HCT116 (cell line): ENCODE measurements around the gene ALK. TPM values are rescaled to one million over a fixed set of nuclear protein-coding genes. Genes with fewer than 3 reads are reported as not detected.

Experiments
- ATAC-seq: fragments of 200-7000 bp; cut with Tn5 transposase; 2 replicates; pipeline ENCODE4 v1.9.1; 2020; ENCODE audit warnings: mild to moderate bottlenecking, moderate library complexity
- BruUV-seq: library from RNA; stranded (reverse); fragments of 400-500 nt; replicated peaks from 2 replicates; lab custom pipeline; 2021; lab: Mats Ljungman, UMichigan
- CTCF ChIA-PET: fragments of 300-600 bp; sonication (Branson Sonifier 250); formaldehyde crosslinking; loops from one replicate; lab custom pipeline; 2021; ENCODE audit warnings: antibody characterized with exemption; lab: Charles Lee
- POLR2A ChIA-PET: fragments of 300-600, 350-600 bp; sonication (Branson Sonifier 250); formaldehyde crosslinking; loops from one replicate; lab custom pipeline; 2021; ENCODE audit warnings: antibody characterized with exemption; lab: Charles Lee
- RAD21 ChIA-PET, 2 experiments: fragments of 300-600 bp; sonication (Branson Sonifier 250); formaldehyde crosslinking; loops; one replicate each; lab custom pipeline; 2023; ENCODE audit warnings: low total read pairs in 2 of 2; ENCODE audit not compliant: uncharacterized antibody in 2 of 2, unreplicated experiment in 2 of 2, low non-redundant PET in 1 of 2; lab: Charles Lee
- DNase-seq: peaks from one replicate; pipeline ENCODE4 v3.0.0-alpha.2; 2010; ENCODE audit warnings: low read depth, low spot score
- H2AFZ ChIP-seq: fragments of 200-600 bp; shearing (Covaris generic), sonication (generic); 2 replicates; pipeline ENCODE4 v1.6.1; 2017; ENCODE audit warnings: low read depth, mixed run types, mixed read lengths, antibody characterized with exemption, low read length; ENCODE audit not compliant: poor library complexity, severe bottlenecking
- H3K27ac ChIP-seq: 2 replicates; pipeline ENCODE4 v1.5.1; 2012; ENCODE audit warnings: low read depth, low read length
- H3K27me3 ChIP-seq: fragments of 200-600 bp; sonication (generic); 2 replicates; pipeline ENCODE4 v1.6.1; 2016; ENCODE audit warnings: mixed run types, low read length, mixed read lengths; ENCODE audit not compliant: insufficient read depth
- H3K36me3 ChIP-seq, 2 experiments: fragments of 200-500 bp in 1 of 2; fragments of 200-600 bp in 1 of 2; sonication (Bioruptor generic) in 1 of 2; sonication (generic) in 1 of 2; 2 replicates each; pipeline versions ENCODE4 v1.5.1 to v1.6.1; 2014 to 2016; ENCODE audit warnings: low read length in 2 of 2, inconsistent platforms in 1 of 2, mixed read lengths in 1 of 2, mixed run types in 1 of 2; ENCODE audit not compliant: insufficient read depth in 2 of 2, control insufficient read depth in 1 of 2
- H3K4me1 ChIP-seq, 2 experiments: fragments of 200-600 bp in 1 of 2; sonication (generic) in 1 of 2; 2 replicates each; pipeline versions ENCODE4 v1.5.1 to v1.6.1; 2012 to 2017; ENCODE audit warnings: low read length in 2 of 2, inconsistent platforms in 1 of 2, mild to moderate bottlenecking in 1 of 2, mixed read lengths in 1 of 2, mixed run types in 1 of 2, moderate library complexity in 1 of 2; ENCODE audit not compliant: insufficient read depth in 2 of 2, control insufficient read depth in 1 of 2
- H3K4me2 ChIP-seq: fragments of 200-600 bp; sonication (generic); 2 replicates; pipeline ENCODE4 v1.6.1; 2017; ENCODE audit warnings: mixed run types, low read length, mixed read lengths
- H3K4me3 ChIP-seq, 2 experiments: fragments of 200-600 bp in 1 of 2; sonication (generic) in 1 of 2; replicated peaks in 1 of 2; 2 replicates each; pipeline ENCODE4 v1.5.1; 2011 to 2016; ENCODE audit warnings: low read length in 2 of 2, control low read depth in 1 of 2, low read depth in 1 of 2, mild to moderate bottlenecking in 1 of 2, mixed read lengths in 1 of 2, mixed run types in 1 of 2
- H3K79me2 ChIP-seq: fragments of 200-600 bp; sonication (generic); 2 replicates; pipeline ENCODE4 v1.6.1; 2017; ENCODE audit warnings: mild to moderate bottlenecking, mixed run types, low read length, moderate library complexity, mixed read lengths; ENCODE audit not compliant: insufficient read depth
- H3K9ac ChIP-seq: fragments of 200-600 bp; sonication (generic); 2 replicates; pipeline ENCODE4 v1.6.1; 2016; ENCODE audit warnings: low read length, mixed read lengths
- H3K9me2 ChIP-seq: fragments of 200-600 bp; sonication (generic), shearing (Covaris generic); 2 replicates; pipeline ENCODE4 v1.6.1; 2017; ENCODE audit warnings: mixed run types, mild to moderate bottlenecking, moderate library complexity; ENCODE audit not compliant: insufficient read depth
- H3K9me3 ChIP-seq, 2 experiments: fragments of 200-500 bp in 1 of 2; fragments of 200-600 bp in 1 of 2; sonication (Bioruptor generic) in 1 of 2; sonication (generic) in 1 of 2; 2 replicates each; pipeline ENCODE4 v1.6.1; 2014 to 2017; ENCODE audit warnings: low read length in 2 of 2, mixed read lengths in 2 of 2, inconsistent platforms in 1 of 2, low read depth in 1 of 2, mild to moderate bottlenecking in 1 of 2, mixed run types in 1 of 2, moderate library complexity in 1 of 2; ENCODE audit not compliant: control insufficient read depth in 1 of 2, insufficient read depth in 1 of 2
- H4K20me1 ChIP-seq: fragments of 200-600 bp; sonication (generic), shearing (Covaris generic); 2 replicates; pipeline ENCODE4 v1.6.1; 2017; ENCODE audit warnings: mixed run types, mild to moderate bottlenecking, moderate library complexity; ENCODE audit not compliant: insufficient read depth
- ATF3 ChIP-seq: IDR thresholded peaks from 2 replicates; pipeline ENCODE4 v1.6.1; 2012
- CBX3 ChIP-seq: IDR thresholded peaks from 2 replicates; pipeline ENCODE4 v1.6.1; 2012; ENCODE audit warnings: low read depth
- CEBPB ChIP-seq: IDR thresholded peaks from 2 replicates; pipeline ENCODE4 v1.6.1; 2012; ENCODE audit warnings: low read depth
- EGR1 ChIP-seq: IDR thresholded peaks from 2 replicates; pipeline ENCODE4 v1.6.1; 2012; ENCODE audit warnings: low read depth
- ELF1 ChIP-seq: IDR thresholded peaks from 2 replicates; pipeline ENCODE4 v1.6.1; 2012; ENCODE audit warnings: low read depth, borderline replicate concordance
- EZH2phosphoT487 ChIP-seq: fragments of 200-600 bp; IDR thresholded peaks from 2 replicates; pipeline ENCODE4 v1.6.1; 2018; ENCODE audit warnings: antibody characterized with exemption, borderline replicate concordance
- FOSL1 ChIP-seq: IDR thresholded peaks from 2 replicates; pipeline ENCODE4 v1.6.1; 2012; ENCODE audit warnings: low read depth
- POLR2AphosphoS5 ChIP-seq: IDR thresholded peaks from 2 replicates; pipeline ENCODE4 v1.6.1; 2011; ENCODE audit warnings: mild to moderate bottlenecking, low read depth, low read length, moderate library complexity
- TCF7L2 ChIP-seq: IDR thresholded peaks from 2 replicates; pipeline ENCODE4 v1.7.0; 2011; ENCODE audit warnings: borderline replicate concordance, inconsistent platforms; ENCODE audit not compliant: insufficient read depth, insufficient read length; ENCODE audit errors: extremely low read depth
- ZNF274 ChIP-seq: fragments of 200-500 bp; sonication (Bioruptor generic); IDR thresholded peaks from 2 replicates; pipeline ENCODE4 v1.6.1; 2014; ENCODE audit warnings: mild to moderate bottlenecking, low read depth, low read length, inconsistent platforms
- intact Hi-C: fragments of 100-400 bp; cut with micrococcal nuclease; formaldehyde crosslinking; loops from 2 replicates; pipeline ENCODE4 v1.10.0; 2022
- total RNA-seq: library from RNA; stranded (reverse); gene quantifications from one replicate; pipeline ENCODE4 v1.2.1, GENCODE V29; 2021; ENCODE audit not compliant: unreplicated experiment
- TF ChIP-seq, protein P1 (sequence below): IDR thresholded peaks from 2 replicates; pipeline ENCODE4 v1.6.1; 2011; ENCODE audit warnings: mild to moderate bottlenecking, low read length, moderate library complexity; ENCODE audit not compliant: insufficient replicate concordance; ENCODE audit errors: extremely low read depth
- TF ChIP-seq, protein P2 (sequence below): IDR thresholded peaks from 2 replicates; pipeline ENCODE4 v1.6.1; 2012; ENCODE audit warnings: low read depth

Gene ALK
- total RNA-seq, 1 experiment from 2014 or later, result not detected

GRCh38 chr2:29627279-29627711 lies 294.1 kb downstream of the ALK start:
- H3K9me2 ChIP-seq, result no peaks in the 10 kb centered on the region
- ChIA-PET RAD21 (no interaction called here), POLR2A (no interaction called here)
- no peaks in the 10 kb centered on the region for H3K9me3 ChIP-seq
- TF ChIP-seq ELF1 (no peak), CEBPB (no peak), TCF7L2 (no peak), CBX3 (no peak)
- TF ChIP-seq, protein P1, sequence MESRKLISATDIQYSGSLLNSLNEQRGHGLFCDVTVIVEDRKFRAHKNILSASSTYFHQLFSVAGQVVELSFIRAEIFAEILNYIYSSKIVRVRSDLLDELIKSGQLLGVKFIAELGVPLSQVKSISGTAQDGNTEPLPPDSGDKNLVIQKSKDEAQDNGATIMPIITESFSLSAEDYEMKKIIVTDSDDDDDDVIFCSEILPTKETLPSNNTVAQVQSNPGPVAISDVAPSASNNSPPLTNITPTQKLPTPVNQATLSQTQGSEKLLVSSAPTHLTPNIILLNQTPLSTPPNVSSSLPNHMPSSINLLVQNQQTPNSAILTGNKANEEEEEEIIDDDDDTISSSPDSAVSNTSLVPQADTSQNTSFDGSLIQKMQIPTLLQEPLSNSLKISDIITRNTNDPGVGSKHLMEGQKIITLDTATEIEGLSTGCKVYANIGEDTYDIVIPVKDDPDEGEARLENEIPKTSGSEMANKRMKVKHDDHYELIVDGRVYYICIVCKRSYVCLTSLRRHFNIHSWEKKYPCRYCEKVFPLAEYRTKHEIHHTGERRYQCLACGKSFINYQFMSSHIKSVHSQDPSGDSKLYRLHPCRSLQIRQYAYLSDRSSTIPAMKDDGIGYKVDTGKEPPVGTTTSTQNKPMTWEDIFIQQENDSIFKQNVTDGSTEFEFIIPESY, result no peak
- TF ChIP-seq, all 23 proteins: peak for 0
- BruUV-seq, result no TSS peak
- CTCF ChIA-PET, result no interaction called here
- no peaks in the 10 kb centered on the region for H3K79me2 ChIP-seq
- H2AFZ ChIP-seq, result no peak overlapping the region
- H3K4me3 ChIP-seq, result no peak overlapping the region
- H3K9ac ChIP-seq, result no peak overlapping the region
- intact Hi-C loops, result no loop called here
- H3K4me1 ChIP-seq, result no peaks in the 10 kb centered on the region
- H3K4me2 ChIP-seq, result no peak overlapping the region
- H3K36me3 ChIP-seq, result no peaks in the 10 kb centered on the region
- peaks cover 84% of the 10 kb centered on the region for H3K27me3 ChIP-seq
- H3K27ac ChIP-seq, result no peak overlapping the region
- DNase-seq (no peak), ATAC-seq (no peak)
- no peaks in the 10 kb centered on the region for H4K20me1 ChIP-seq

DNA sequence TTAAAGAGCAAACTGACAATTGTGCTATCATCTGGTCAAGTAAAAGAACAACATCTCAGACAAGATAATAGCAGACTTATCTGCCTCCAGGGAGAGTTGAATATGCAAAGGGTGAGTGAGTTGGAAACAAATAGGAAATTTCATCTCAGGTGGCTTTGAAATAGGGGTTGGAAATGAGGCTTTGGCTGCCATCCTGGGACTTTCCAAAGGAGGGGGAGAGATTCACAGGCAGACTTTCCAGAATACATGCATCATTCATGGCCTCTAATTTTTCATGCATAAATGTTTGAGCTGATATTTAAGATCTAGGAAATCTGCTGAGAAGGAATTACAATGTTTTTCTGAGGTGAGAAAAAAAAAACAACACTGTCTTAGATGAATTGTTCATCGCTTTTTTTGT lies 300.5 kb downstream of the ALK start:
- DNase-seq (no peak), ATAC-seq (no peak)
- Histone ChIP-seq H2AFZ (no peak overlapping the region), H3K4me3 (no peak overlapping the region), H3K9ac (no peak overlapping the region), H3K9me3 (no peaks in the 10 kb centered on the region), H4K20me1 (no peaks in the 10 kb centered on the region), H3K27ac (no peak overlapping the region), H3K4me1 (no peaks in the 10 kb centered on the region), H3K36me3 (no peaks in the 10 kb centered on the region), H3K27me3 (peaks cover 52% of the 10 kb centered on the region), H3K79me2 (no peaks in the 10 kb centered on the region), H3K4me2 (no peak overlapping the region), H3K9me2 (no peaks in the 10 kb centered on the region)
- POLR2A ChIA-PET, result no interaction called here
- intact Hi-C loops, result no loop called here
- RAD21 ChIA-PET, result no interaction called here
- BruUV-seq, result no TSS peak
- CTCF ChIA-PET, result no interaction called here
- TF ChIP-seq, protein P1, result no peak
- TF ChIP-seq POLR2AphosphoS5 (no peak), FOSL1 (no peak), ZNF274 (no peak), EZH2phosphoT487 (no peak), ELF1 (no peak), ATF3 (no peak), EGR1 (no peak), TCF7L2 (no peak)
- TF ChIP-seq, protein P2, sequence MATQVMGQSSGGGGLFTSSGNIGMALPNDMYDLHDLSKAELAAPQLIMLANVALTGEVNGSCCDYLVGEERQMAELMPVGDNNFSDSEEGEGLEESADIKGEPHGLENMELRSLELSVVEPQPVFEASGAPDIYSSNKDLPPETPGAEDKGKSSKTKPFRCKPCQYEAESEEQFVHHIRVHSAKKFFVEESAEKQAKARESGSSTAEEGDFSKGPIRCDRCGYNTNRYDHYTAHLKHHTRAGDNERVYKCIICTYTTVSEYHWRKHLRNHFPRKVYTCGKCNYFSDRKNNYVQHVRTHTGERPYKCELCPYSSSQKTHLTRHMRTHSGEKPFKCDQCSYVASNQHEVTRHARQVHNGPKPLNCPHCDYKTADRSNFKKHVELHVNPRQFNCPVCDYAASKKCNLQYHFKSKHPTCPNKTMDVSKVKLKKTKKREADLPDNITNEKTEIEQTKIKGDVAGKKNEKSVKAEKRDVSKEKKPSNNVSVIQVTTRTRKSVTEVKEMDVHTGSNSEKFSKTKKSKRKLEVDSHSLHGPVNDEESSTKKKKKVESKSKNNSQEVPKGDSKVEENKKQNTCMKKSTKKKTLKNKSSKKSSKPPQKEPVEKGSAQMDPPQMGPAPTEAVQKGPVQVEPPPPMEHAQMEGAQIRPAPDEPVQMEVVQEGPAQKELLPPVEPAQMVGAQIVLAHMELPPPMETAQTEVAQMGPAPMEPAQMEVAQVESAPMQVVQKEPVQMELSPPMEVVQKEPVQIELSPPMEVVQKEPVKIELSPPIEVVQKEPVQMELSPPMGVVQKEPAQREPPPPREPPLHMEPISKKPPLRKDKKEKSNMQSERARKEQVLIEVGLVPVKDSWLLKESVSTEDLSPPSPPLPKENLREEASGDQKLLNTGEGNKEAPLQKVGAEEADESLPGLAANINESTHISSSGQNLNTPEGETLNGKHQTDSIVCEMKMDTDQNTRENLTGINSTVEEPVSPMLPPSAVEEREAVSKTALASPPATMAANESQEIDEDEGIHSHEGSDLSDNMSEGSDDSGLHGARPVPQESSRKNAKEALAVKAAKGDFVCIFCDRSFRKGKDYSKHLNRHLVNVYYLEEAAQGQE, result no peak
